ENCODE data around the gene UBA3.

The UBA3 gene

GRCh38 chr3:69088063-69088462 lies 7.9 kb upstream of the UBA3 start:
- Histone ChIP-seq H3K9ac (ENCODE audit: low read depth, low read length, poor library complexity, severe bottlenecking) (peak overlapping the region; percentile 97), H4K20me1 (ENCODE audit: insufficient read depth, low read length, poor library complexity, severe bottlenecking) (peaks cover 26% of the 10 kb centered on the region), H3K4me3 (ENCODE audit: low read length, poor library complexity, severe bottlenecking) (peak overlapping the region; percentile 98), H3K4me1 (ENCODE audit: insufficient read depth, low read length, poor library complexity, severe bottlenecking) (peaks cover 69% of the 10 kb centered on the region), H3K9me2 (replicated peaks; ENCODE audit: low read depth, low read length) (no peaks in the 10 kb centered on the region), H2AFZ (ENCODE audit: low read length) (no peak overlapping the region), H3F3A (ENCODE audit: low read depth) (peaks cover 15% of the 10 kb centered on the region; the same call in 1 of the 2 replicates), H3K4me2 (ENCODE audit: low read depth, low read length, poor library complexity, severe bottlenecking) (peak overlapping the region; percentile 98), H3K79me2 (ENCODE audit: insufficient read depth, low read length) (peaks cover 80% of the 10 kb centered on the region), H3K27me3 (ENCODE audit: insufficient read depth, low read length, poor library complexity, severe bottlenecking) (no peaks in the 10 kb centered on the region), H3K36me3 (ENCODE audit: insufficient read depth, low read length) (no peaks in the 10 kb centered on the region), H3K9me3 (ENCODE audit: insufficient read depth, low read depth, low read length) (no peaks in the 10 kb centered on the region)
- TF ChIP-seq, protein P1, sequence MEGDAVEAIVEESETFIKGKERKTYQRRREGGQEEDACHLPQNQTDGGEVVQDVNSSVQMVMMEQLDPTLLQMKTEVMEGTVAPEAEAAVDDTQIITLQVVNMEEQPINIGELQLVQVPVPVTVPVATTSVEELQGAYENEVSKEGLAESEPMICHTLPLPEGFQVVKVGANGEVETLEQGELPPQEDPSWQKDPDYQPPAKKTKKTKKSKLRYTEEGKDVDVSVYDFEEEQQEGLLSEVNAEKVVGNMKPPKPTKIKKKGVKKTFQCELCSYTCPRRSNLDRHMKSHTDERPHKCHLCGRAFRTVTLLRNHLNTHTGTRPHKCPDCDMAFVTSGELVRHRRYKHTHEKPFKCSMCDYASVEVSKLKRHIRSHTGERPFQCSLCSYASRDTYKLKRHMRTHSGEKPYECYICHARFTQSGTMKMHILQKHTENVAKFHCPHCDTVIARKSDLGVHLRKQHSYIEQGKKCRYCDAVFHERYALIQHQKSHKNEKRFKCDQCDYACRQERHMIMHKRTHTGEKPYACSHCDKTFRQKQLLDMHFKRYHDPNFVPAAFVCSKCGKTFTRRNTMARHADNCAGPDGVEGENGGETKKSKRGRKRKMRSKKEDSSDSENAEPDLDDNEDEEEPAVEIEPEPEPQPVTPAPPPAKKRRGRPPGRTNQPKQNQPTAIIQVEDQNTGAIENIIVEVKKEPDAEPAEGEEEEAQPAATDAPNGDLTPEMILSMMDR (conservative IDR thresholded peaks at IDR 0.05; ENCODE audit: low read length), result no peak
- no peak for TF ChIP-seq EZH2phosphoT487 (IDR thresholded peaks at IDR 0.05; ENCODE audit: borderline replicate concordance)

DNA sequence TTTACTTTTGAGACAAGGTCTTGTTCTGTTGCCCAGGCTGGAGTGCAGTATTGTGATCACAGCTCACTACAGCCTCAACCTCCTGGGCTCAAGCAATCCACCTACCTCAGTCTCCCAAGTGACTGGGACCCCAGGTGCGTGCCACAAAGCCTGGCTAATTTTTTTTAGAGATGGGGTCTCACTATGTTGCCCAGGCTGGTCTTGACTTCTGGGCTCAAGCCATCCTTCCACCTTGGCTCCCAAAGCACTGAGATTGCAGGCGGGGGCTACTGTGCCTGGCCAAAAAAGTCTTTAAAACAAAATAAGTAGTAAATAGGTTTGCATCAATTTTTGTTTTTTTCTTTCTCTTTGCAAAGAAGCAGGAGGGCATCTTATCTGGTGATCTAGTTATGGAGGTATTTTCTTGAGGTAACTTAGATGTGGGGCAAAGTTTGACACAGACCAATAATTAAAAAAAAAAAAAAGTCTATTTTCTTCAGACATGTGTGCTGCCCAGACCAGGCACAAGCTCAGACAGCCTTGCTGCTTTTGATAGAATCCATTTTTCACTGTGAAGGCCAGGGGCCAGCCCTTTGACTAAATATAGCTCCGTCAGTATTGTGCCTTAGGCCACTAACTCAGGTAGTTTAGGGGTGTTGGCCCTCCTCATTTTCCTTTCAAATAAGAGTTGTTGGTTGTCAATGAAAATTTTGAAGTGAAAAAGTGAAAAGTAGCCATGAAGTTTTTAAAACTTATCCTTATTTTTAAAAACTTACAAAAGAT lies 7.0 kb upstream of the UBA3 start:
- Histone ChIP-seq H4K20me1 (ENCODE audit: insufficient read depth, low read length, poor library complexity, severe bottlenecking) (peaks cover 21% of the 10 kb centered on the region), H2AFZ (ENCODE audit: low read length) (no peak overlapping the region), H3K4me1 (ENCODE audit: insufficient read depth, low read length, poor library complexity, severe bottlenecking) (peaks cover 72% of the 10 kb centered on the region), H3K36me3 (ENCODE audit: insufficient read depth, low read length) (no peaks in the 10 kb centered on the region), H3K79me2 (ENCODE audit: insufficient read depth, low read length) (peaks cover 71% of the 10 kb centered on the region), H3K9me3 (ENCODE audit: insufficient read depth, low read depth, low read length) (no peaks in the 10 kb centered on the region), H3K4me2 (ENCODE audit: low read depth, low read length, poor library complexity, severe bottlenecking) (peak overlapping the region; percentile 98), H3K4me3 (ENCODE audit: low read length, poor library complexity, severe bottlenecking) (peak overlapping the region; percentile 98), H3K9ac (ENCODE audit: low read depth, low read length, poor library complexity, severe bottlenecking) (peak overlapping the region; percentile 97), H3K9me2 (replicated peaks; ENCODE audit: low read depth, low read length) (no peaks in the 10 kb centered on the region), H3K27me3 (ENCODE audit: insufficient read depth, low read length, poor library complexity, severe bottlenecking) (no peaks in the 10 kb centered on the region), H3F3A (ENCODE audit: low read depth) (peaks cover 16% of the 10 kb centered on the region; the same call in 1 of the 2 replicates)
- TF ChIP-seq EZH2phosphoT487 (IDR thresholded peaks at IDR 0.05; ENCODE audit: borderline replicate concordance), result no peak
- TF ChIP-seq, protein P1 (conservative IDR thresholded peaks at IDR 0.05; ENCODE audit: low read length), result no peak

GRCh38 chr3:69085833-69086722 lies 5.9 kb upstream of the UBA3 start:
- H3K9me2 ChIP-seq (replicated peaks; ENCODE audit: low read depth, low read length), result no peaks in the 10 kb centered on the region
- peaks cover 63% of the 10 kb centered on the region for H3K79me2 ChIP-seq (ENCODE audit: insufficient read depth, low read length)
- H3K36me3 ChIP-seq (ENCODE audit: insufficient read depth, low read length), result no peaks in the 10 kb centered on the region
- no peaks in the 10 kb centered on the region for H3K27me3 ChIP-seq (ENCODE audit: insufficient read depth, low read length, poor library complexity, severe bottlenecking)
- H3F3A ChIP-seq (ENCODE audit: low read depth), result peaks cover 9% of the 10 kb centered on the region; the same call in 1 of the 2 replicates
- peak overlapping the region; percentile 98 for H3K4me3 ChIP-seq (ENCODE audit: low read length, poor library complexity, severe bottlenecking)
- peaks cover 73% of the 10 kb centered on the region for H3K4me1 ChIP-seq (ENCODE audit: insufficient read depth, low read length, poor library complexity, severe bottlenecking)
- H2AFZ ChIP-seq (ENCODE audit: low read length), result peak overlapping the region; percentile 87; the same call in 1 of the 2 replicates
- TF ChIP-seq, protein P1 (conservative IDR thresholded peaks at IDR 0.05; ENCODE audit: low read length), result no peak
- TF ChIP-seq EZH2phosphoT487 (IDR thresholded peaks at IDR 0.05; ENCODE audit: borderline replicate concordance), result no peak
- peaks cover 21% of the 10 kb centered on the region for H4K20me1 ChIP-seq (ENCODE audit: insufficient read depth, low read length, poor library complexity, severe bottlenecking)
- peak overlapping the region; percentile 98 for H3K4me2 ChIP-seq (ENCODE audit: low read depth, low read length, poor library complexity, severe bottlenecking)
- no peaks in the 10 kb centered on the region for H3K9me3 ChIP-seq (ENCODE audit: insufficient read depth, low read depth, low read length)
- peak overlapping the region; percentile 97 for H3K9ac ChIP-seq (ENCODE audit: low read depth, low read length, poor library complexity, severe bottlenecking)
